Ecto neural progenitor cell (in vitro differentiated cells): Measurements from ENCODE around the gene PDZD8.
"Not testable (repeated sequence)": the region's sequence is repeated elsewhere in the genome, so short reads cannot be mapped to it uniquely, and the experiment has no call there.

Source experiments
- DNase-seq: peaks from one replicate; pipeline ENCODE4 v3.0.0-alpha.2; 2018; ENCODE audit warnings: low spot score

The PDZD8 gene

GRCh38 chr10:117348236-117348635 lies 27.0 kb downstream of the PDZD8 start:
- DNase-seq = no peak

DNA sequence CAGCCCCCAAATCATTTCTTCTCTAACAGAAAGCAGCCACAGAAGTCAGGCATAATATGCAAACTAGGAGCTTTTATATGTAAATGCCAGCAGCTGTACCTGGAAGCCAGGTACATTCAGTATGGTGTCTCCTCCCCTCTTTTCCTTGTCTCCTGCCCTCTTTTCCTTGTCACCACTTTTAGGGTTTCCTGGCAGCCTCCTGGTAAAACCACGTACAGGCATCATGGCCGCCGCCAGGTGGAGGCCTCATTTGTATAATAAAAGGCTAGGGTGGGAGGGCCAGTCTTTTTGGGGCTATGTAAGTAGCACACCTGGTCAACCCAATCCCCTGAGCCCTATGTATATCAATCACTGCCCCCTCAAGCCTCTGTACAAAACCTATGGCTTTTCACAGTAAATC lies 28.7 kb downstream of the PDZD8 start:
- DNase-seq = no peak

DNA sequence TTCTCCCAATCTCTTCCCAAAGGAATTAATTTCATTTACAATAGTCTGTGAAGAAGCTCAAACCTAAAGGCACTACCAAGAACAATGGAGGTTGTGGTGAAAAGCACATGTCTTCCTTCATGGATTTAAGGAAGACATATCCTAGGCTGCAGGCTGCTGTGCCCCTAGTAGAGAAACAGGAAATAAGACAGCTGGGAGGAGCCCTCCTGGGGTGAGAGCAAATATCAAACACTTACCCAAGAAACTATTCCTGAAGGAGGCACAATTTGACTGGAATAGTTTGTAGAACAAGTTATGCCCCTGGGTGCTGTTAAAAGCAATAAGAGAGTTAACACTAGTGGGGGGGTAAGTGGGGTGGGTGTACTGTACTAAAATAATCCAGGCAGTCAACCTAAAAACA lies 30.1 kb downstream of the PDZD8 start:
- no peak for DNase-seq

DNA sequence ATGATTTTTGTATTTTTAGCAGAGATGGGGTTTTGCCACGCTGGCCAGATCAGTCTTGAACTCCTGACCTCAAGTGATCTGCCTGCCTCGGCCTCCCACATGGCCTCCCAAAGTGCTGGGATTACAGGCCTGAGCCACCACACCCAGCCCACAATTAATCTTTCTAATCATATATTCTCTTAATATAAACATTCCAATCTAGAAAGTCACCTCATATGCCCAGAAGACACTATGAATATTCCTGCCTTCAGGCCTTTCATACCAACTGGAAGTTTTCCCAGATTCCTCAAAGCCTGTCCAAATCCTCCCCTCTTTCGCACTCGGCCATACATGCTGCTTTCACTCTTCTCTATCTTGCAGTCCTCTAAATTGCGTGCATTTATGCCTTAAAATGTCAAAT lies 32.6 kb downstream of the PDZD8 start:
- DNase-seq = no peak

DNA sequence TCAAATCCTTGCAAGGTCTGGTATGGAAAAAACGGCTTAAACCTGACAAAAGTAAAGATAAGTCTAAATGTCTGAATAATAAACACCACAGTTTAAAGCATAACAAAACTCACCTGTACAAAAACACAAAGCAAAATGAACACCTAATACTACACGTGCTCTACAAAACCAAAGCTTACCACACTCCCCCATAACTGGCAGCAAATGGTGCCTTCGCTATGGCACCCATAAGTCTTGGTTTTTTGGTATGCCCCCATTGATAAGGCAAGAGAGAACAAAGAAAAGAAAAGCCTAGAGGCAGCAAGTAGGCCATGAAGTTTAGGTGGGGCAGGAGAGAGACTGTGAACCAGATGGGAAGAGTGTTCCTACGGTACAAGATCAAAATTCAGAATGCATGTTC lies 34.2 kb downstream of the PDZD8 start:
- DNase-seq = no peak

GRCh38 chr10:117339979-117340378 lies 35.3 kb downstream of the PDZD8 start:
- DNase-seq = no peak

DNA sequence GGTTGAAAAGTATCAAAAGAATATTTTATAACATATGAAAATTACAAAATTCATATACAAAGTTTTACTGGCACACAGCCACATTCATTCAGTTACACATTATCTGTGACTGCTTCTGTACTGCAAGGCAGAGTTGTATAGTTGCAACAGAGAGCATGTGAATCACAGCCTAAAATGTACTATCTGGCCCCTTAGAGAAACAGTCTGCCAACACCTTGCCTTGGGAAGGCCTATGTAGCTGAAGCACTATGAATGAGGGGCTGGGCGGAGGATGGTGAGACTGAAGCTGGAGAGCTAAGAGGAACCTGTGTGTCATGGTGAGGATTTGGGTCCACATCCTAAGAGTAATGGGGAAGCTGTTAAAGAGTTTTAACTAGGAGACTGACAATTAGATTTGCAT lies 35.7 kb downstream of the PDZD8 start:
- no peak for DNase-seq

- DNase-seq = no peak
Measured at GRCh38 chr10:117334926-117335325, 40.3 kb downstream of the PDZD8 start.

GRCh38 chr10:117334066-117334465 lies 41.2 kb downstream of the PDZD8 start:
- no peak for DNase-seq

DNA sequence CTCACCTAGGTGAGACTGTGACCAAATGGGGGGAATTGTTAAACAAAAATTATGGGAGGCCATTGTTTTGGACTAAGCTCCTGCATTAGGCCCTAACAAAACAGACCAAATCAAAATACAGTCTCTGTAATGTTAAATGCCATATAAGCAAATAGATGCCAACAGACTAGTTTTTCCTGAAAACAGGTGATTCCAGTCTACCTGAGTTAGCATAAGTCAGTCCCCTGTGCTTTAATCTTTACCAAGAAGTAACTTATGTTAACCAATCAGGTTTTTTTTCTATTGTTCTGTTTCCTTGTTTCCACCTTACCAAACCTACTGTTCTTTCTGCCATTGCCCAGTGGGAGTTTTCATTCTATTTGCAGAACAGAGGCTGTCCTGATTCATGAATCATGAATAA lies 48.0 kb downstream of the PDZD8 start:
- DNase-seq = no peak

DNA sequence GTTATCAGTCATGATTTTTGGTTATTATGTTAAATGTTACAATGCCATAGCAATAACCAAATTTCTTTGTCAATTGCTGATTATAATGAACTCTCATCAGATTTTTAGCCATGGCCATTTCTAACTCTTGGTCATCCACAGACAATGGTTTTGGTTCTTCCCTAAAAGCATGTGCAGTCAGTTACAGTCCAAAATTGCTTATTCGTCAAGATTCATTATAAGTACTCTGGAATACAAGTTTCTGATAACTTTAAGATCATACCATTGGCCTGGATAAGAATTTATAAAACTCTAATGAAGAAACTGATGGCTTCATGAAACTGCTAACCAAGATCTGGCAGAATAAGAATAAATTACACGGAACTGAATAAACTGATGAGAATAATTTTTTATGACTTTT lies 50.9 kb downstream of the PDZD8 start:
- DNase-seq = no peak

GRCh38 chr10:117322260-117322659 lies 53.0 kb downstream of the PDZD8 start:
- no peak for DNase-seq

GRCh38 chr10:117320050-117320665 lies 55.1 kb downstream of the PDZD8 start:
- no peak for DNase-seq

GRCh38 chr10:117318909-117319308 lies 56.3 kb downstream of the PDZD8 start:
- DNase-seq = no peak

GRCh38 chr10:117316701-117317100 lies 58.5 kb downstream of the PDZD8 start:
- no peak for DNase-seq

GRCh38 chr10:117313641-117314040 lies 61.6 kb downstream of the PDZD8 start:
- no peak for DNase-seq

DNA sequence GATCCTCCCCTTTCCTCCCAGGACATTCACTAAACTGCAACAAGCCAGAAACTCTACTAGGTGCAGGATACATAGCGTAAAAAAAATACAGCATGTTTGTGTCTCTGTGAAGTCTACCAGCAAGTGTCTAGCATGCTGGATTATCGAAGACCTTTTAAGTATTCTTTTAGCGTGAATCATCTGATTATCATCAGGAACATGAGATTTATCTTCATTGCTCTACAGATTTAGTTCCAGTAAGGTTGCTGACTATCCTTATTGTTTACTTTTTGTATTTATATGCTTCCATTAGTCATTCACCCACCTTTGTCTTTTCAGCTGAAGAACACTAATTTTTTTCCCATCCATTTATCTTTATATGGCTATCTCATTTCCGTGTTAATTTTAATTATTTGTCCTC lies 62.8 kb downstream of the PDZD8 start:
- no peak for DNase-seq

GRCh38 chr10:117311261-117311660 lies 64.0 kb downstream of the PDZD8 start:
- DNase-seq = no peak

GRCh38 chr10:117306674-117307073 lies 68.6 kb downstream of the PDZD8 start:
- DNase-seq = no peak

DNA sequence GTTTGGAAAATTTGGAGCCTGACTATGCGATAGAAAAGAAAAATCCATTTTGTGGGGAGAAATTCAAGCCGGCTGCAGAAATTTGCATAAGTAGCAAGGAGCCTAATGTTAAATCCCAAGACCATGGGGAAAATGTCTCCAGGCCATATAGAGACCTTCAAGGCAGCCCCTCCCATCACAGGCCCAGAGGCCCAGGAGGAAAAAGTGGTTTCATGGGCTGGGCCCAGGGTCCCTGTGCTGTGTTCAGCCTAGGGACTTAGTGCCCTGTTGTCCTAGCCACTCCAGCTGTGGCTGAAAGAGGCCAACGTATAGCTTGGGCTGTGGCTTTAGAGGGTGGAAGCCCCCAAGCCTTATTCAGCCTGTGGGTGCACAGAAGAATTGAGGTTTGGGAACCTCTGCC lies 71.8 kb downstream of the PDZD8 start:
- not testable (repeated sequence) for DNase-seq

DNA sequence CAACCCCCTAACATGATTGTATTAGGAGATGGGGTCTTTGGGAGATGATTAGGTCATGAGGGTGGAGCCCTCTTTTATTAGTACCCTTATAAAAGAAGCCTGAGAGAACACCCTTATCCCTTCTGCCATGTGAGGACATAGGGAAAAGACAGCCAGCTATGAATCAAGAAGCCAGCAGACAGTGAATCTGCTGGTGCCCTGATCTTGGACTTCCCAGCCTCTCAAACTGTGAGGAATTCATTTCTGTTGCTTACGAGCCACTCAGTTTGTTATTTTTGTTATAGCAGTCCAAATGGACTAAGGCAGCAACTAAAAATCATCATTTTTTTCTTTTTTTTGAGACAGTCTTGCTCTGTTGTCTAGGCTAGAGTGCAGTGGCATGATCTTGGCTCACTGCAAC lies 74.6 kb downstream of the PDZD8 start:
- DNase-seq = no peak

- no peak for DNase-seq
Measured at GRCh38 chr10:117299435-117299834, 75.8 kb downstream of the PDZD8 start.

DNA sequence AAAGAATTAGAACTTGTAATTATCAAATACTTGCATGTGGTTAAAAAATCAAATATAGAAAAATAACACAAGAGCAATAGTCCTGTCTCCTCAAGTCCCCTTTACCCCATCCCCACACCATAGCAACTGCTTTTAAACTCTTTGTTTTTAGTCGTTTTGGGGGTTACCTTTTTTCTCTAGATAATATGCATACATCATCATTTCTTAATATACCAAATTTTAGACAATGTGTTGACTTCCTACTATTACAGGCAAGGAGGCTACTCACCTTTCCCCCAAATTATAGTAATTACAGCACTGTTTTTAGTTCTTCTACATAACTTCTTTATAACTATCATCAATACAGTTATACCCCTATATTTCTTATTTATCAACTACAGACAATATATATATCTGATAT lies 77.0 kb downstream of the PDZD8 start:
- DNase-seq = no peak

DNA sequence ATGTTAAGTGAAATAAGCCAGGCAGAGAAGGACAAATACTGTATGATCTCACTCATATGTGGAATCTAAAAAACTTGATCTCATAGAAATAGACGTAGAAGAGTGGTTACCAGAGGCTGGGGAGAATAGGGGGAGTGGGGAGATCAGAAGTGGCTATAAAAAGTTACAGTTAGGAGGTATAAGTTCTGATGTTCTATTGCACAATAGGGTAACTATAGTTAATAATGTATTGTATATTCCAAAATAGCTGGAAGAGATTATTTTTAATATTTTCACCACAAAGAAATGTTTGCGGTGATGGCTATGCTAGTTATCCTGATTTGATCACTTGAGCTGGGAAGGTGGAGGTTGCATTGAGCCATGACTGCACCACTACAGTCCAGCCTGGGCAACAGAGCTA lies 80.5 kb downstream of the PDZD8 start:
- no peak for DNase-seq
